Measurements from ENCODE around the gene RUFY4.

DNA sequence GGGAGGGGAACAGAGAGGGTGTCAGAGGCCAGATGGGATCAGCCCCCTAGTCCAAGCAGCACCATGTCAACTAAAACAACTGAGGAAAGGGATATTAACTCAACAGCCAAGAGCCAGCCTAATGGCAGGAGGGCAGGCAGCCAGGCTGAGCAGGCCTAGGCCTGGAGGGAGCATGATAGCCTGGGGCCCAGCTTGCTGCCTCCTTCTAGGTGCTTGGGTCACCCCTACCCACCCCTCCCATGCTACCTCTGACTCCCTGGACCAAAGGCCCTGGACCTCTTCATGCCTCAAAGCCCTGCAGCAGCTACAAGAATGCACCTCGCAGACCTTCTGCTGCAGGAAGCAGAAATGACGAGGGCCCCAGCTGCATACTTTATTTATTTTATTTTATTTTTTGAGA lies 44.2 kb upstream of the RUFY4 start:
- TF ChIP-seq, protein P1, sequence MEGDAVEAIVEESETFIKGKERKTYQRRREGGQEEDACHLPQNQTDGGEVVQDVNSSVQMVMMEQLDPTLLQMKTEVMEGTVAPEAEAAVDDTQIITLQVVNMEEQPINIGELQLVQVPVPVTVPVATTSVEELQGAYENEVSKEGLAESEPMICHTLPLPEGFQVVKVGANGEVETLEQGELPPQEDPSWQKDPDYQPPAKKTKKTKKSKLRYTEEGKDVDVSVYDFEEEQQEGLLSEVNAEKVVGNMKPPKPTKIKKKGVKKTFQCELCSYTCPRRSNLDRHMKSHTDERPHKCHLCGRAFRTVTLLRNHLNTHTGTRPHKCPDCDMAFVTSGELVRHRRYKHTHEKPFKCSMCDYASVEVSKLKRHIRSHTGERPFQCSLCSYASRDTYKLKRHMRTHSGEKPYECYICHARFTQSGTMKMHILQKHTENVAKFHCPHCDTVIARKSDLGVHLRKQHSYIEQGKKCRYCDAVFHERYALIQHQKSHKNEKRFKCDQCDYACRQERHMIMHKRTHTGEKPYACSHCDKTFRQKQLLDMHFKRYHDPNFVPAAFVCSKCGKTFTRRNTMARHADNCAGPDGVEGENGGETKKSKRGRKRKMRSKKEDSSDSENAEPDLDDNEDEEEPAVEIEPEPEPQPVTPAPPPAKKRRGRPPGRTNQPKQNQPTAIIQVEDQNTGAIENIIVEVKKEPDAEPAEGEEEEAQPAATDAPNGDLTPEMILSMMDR (conservative IDR thresholded peaks at IDR 0.05; ENCODE audit: low read length): no peak
- no peak for TF ChIP-seq EZH2phosphoT487 (IDR thresholded peaks at IDR 0.05; ENCODE audit: borderline replicate concordance)
